MCF 10A (cell line): ENCODE measurements around the gene GNAI3. TPM values are rescaled to one million over a fixed set of nuclear protein-coding genes. Genes with fewer than 3 reads are reported as not detected.

Experiments used
- BruUV-seq: library from RNA; stranded (reverse); fragments of 400-500 nt; replicated peaks from 2 replicates; lab custom pipeline; 2021; lab: Mats Ljungman, UMichigan
- CTCF ChIA-PET: fragments of 300-600 bp; sonication (Branson Sonifier 250); formaldehyde crosslinking; extraction: SDS; loops from one replicate; lab custom pipeline; 2021; ENCODE audit warnings: antibody characterized with exemption, inconsistent platforms; lab: Yijun Ruan, JAX
- POLR2A ChIA-PET: fragments of 300-600, 350-650 bp; sonication (Branson Sonifier 250); formaldehyde crosslinking; extraction: SDS; loops from one replicate; lab custom pipeline; 2020; ENCODE audit warnings: antibody characterized with exemption, inconsistent platforms; lab: Yijun Ruan, JAX
- DNase-seq: peaks from one replicate; pipeline ENCODE4 v3.0.0-alpha.2; 2018; ENCODE audit not compliant: unreplicated experiment
- H3K27ac Mint-ChIP-seq: one replicate; pipeline ENCODE4 v1.8.0; 2022; ENCODE audit warnings: mild to moderate bottlenecking, low read depth, mixed read lengths; ENCODE audit not compliant: unreplicated experiment
- H3K27me3 Mint-ChIP-seq: one replicate; pipeline ENCODE4 v1.8.0; 2022; ENCODE audit warnings: mixed read lengths; ENCODE audit not compliant: insufficient read depth, unreplicated experiment
- H3K36me3 Mint-ChIP-seq: one replicate; pipeline ENCODE4 v1.8.0; 2022; ENCODE audit warnings: mild to moderate bottlenecking, moderate library complexity, mixed read lengths; ENCODE audit not compliant: insufficient read depth, unreplicated experiment
- H3K4me1 Mint-ChIP-seq: one replicate; pipeline ENCODE4 v1.8.0; 2022; ENCODE audit warnings: mixed read lengths; ENCODE audit not compliant: insufficient read depth, unreplicated experiment
- H3K4me3 Mint-ChIP-seq: one replicate; pipeline ENCODE4 v1.8.0; 2022; ENCODE audit warnings: mild to moderate bottlenecking, moderate library complexity, mixed read lengths; ENCODE audit not compliant: unreplicated experiment
- H3K9me3 Mint-ChIP-seq: one replicate; pipeline ENCODE4 v1.8.0; 2022; ENCODE audit warnings: mixed read lengths; ENCODE audit not compliant: unreplicated experiment
- CTCF ChIP-seq: fragments of 200-600 bp; IDR thresholded peaks from one replicate; pipeline ENCODE4 v1.8.0; 2022; ENCODE audit warnings: antibody characterized with exemption, mild to moderate bottlenecking; ENCODE audit not compliant: unreplicated experiment
- intact Hi-C: fragments of 100-400 bp; cut with micrococcal nuclease; formaldehyde crosslinking; loops from 2 replicates; pipeline ENCODE4 v1.14.1; 2022
- total RNA-seq: library from RNA; stranded (reverse); gene quantifications from 2 replicates; pipeline ENCODE4 v1.2.3, GENCODE V29; 2022

Gene GNAI3
- total RNA-seq, 1 experiment from 2014 or later, result 8.0 TPM

GRCh38 chr1:109634292-109634691 is 85.9 kb downstream of the GNAI3 start:
- no peak overlapping the region for H3K27ac Mint-ChIP-seq
- POLR2A ChIA-PET, result interaction anchor here (1.0 kb wide), 1 partner anchor 86 kb away, joined by 3 read pairs; the partner anchor contains the start of gene GNAI3
- intact Hi-C loops, result no loop called here
- BruUV-seq, result no TSS peak
- no peak for DNase-seq
- H3K4me1 Mint-ChIP-seq, result peaks cover 8% of the 10 kb centered on the region
- H3K36me3 Mint-ChIP-seq, result peaks cover 12% of the 10 kb centered on the region
- H3K9me3 Mint-ChIP-seq, result no peaks in the 10 kb centered on the region
- no peak for TF ChIP-seq CTCF
- no peak overlapping the region for H3K4me3 Mint-ChIP-seq
- CTCF ChIA-PET, result interaction anchor here (1.4 to 17.2 kb wide), 2 partner anchors 9 to 139 kb away, joined by 3 to 459 read pairs; no protein-coding TSS in a partner anchor
- H3K27me3 Mint-ChIP-seq, result no peaks in the 10 kb centered on the region

DNA sequence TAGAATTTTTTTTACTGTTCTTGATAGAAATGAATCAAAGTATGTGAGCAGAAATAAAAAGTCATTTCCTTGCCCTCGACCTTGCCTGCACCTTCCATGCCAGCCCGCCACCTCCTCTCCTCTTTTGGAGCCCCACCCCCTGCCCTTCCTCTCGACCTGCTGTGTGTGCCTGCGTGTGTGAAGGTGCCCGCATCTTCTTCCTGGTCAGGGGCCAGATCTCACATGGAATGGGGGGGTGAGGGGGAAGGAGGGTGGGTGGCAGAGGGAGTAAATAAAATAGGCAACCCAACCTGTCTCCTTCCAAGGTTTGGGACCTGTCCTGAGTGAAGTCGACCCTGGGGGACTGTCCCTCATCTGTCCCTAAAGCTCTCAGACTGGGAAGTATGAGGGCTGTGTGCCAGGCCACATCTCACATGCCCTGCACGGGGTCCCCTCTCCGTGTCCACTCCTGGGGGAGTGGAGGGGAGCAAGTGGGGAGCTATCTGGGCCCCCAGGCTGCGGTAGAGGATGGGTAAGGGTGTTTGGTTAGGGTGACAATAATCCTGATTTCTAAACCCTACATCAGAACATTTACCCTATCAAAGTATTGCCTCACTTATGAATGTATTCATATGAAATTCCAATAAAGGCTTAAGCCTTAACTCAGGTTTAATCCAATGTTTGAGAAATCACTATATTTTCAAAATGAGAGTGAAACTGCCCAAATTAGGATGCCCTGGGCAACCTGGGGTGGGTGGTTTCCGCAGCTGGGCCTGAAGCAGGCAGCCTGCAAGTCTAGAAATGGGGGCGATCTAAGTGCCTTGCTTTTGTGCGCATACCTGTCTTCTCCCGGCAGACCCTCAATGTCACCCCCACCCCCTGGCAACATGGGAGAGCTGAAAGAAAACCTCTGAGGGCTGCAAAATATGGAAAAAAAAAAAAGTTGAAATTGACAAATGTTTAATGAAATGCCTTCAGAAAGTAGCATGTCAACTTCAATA is 86.6 kb downstream of the GNAI3 start:
- Mint-ChIP-seq H3K36me3 (peaks cover 14% of the 10 kb centered on the region), H3K9me3 (no peaks in the 10 kb centered on the region), H3K4me3 (no peak overlapping the region), H3K27ac (no peak overlapping the region), H3K4me1 (peaks cover 8% of the 10 kb centered on the region), H3K27me3 (no peaks in the 10 kb centered on the region)
- BruUV-seq, result no TSS peak
- intact Hi-C loops, result no loop called here
- no peak for TF ChIP-seq CTCF
- ChIA-PET CTCF (interaction anchor here (1.1 to 17.2 kb wide), 4 partner anchors 8 to 351 kb away, joined by 3 to 459 read pairs (median 45); partner anchors contain the start of gene AHCYL1), POLR2A (interaction anchor here (1.0 kb wide), 1 partner anchor 87 kb away, joined by 3 read pairs; the partner anchor contains the start of gene GNAI3)
- no peak for DNase-seq

- intact Hi-C loops, result no loop called here
- TF ChIP-seq CTCF, result no peak
- Mint-ChIP-seq H3K9me3 (no peaks in the 10 kb centered on the region), H3K36me3 (peaks cover 12% of the 10 kb centered on the region), H3K27ac (no peak overlapping the region), H3K4me1 (peaks cover 8% of the 10 kb centered on the region), H3K27me3 (no peaks in the 10 kb centered on the region), H3K4me3 (no peak overlapping the region)
- ChIA-PET POLR2A (interaction anchor here (1.4 to 2.1 kb wide), 2 partner anchors 87 to 349 kb away, joined by 5 to 12 read pairs; partner anchors contain the start of genes AHCYL1 and GNAI3), CTCF (interaction anchor here (1.1 to 17.2 kb wide), 4 partner anchors 90 to 350 kb away, joined by 4 to 459 read pairs (median 45); partner anchors contain the start of gene AHCYL1)
- BruUV-seq, result no TSS peak
- no peak for DNase-seq
Observed at GRCh38 chr1:109635862-109636200, 87.4 kb downstream of the GNAI3 start.
